H1 (cell line): Measurements from ENCODE around the gene PFDN6. TPM values are rescaled to one million over a fixed set of nuclear protein-coding genes. Genes with fewer than 3 reads are reported as not detected.
A peak's percentile ranks its signal among the peaks of the same experiment; 100 is the strongest.

ENCODE experiments used
- CTCF ChIA-PET: fragments of 300-600 bp; sonication (Branson Sonifier 250); formaldehyde crosslinking; loops from one replicate; lab custom pipeline; 2021; ENCODE audit not compliant: partially characterized antibody; lab: Charles Lee
- POLR2A ChIA-PET: fragments of 300-600 bp; sonication (Branson Sonifier 250); formaldehyde crosslinking; loops from one replicate; lab custom pipeline; 2021; ENCODE audit warnings: inconsistent platforms; ENCODE audit not compliant: partially characterized antibody; lab: Charles Lee
- DNase-seq, 2 experiments: peaks; one replicate each; pipeline versions ENCODE4 v3.0.0 to v3.0.0-alpha.2; 2010 to 2022; ENCODE audit warnings: low spot score in 2 of 2, low read depth in 1 of 2, mixed read lengths in 1 of 2
- FAIRE-seq: peaks from 2 replicates; lab custom pipeline; 2011; peaks lifted over from hg19 to GRCh38; lab: Jason Lieb, UNC
- H2AFZ ChIP-seq: 2 replicates; pipeline ENCODE4 v1.8.1; 2012; ENCODE audit warnings: low read length, inconsistent platforms
- H2AK5ac ChIP-seq: 2 replicates; pipeline ENCODE4 v1.6.1; 2013; ENCODE audit warnings: low read depth, low read length
- H2BK120ac ChIP-seq: replicated peaks from 2 replicates; pipeline ENCODE3; 2013; ENCODE audit warnings: low read depth, low read length, inconsistent platforms
- H2BK12ac ChIP-seq: 2 replicates; pipeline ENCODE4 v1.6.1; 2013; ENCODE audit warnings: low read depth, low read length
- H2BK15ac ChIP-seq: 2 replicates; pipeline ENCODE4 v1.6.1; 2013; ENCODE audit warnings: low read length
- H2BK20ac ChIP-seq: 2 replicates; pipeline ENCODE4 v1.6.1; 2013; ENCODE audit warnings: low read length
- H2BK5ac ChIP-seq: 2 replicates; pipeline ENCODE4 v1.6.1; 2013; ENCODE audit warnings: low read depth, low read length
- H3K14ac ChIP-seq: 2 replicates; pipeline ENCODE4 v1.6.1; 2013; ENCODE audit warnings: inconsistent platforms; ENCODE audit not compliant: insufficient read length
- H3K18ac ChIP-seq: 2 replicates; pipeline ENCODE4 v1.6.1; 2013; ENCODE audit warnings: low read length; ENCODE audit errors: extremely low read depth
- H3K23ac ChIP-seq: 2 replicates; pipeline ENCODE4 v1.6.1; 2013; ENCODE audit warnings: inconsistent platforms; ENCODE audit not compliant: insufficient read length
- H3K23me2 ChIP-seq: 2 replicates; pipeline ENCODE4 v1.6.1; 2013; ENCODE audit warnings: low read depth, low read length
- H3K27ac ChIP-seq: 2 replicates; pipeline ENCODE4 v1.6.1; 2011; ENCODE audit warnings: low read depth, low read length, inconsistent platforms
- H3K27me3 ChIP-seq, 4 experiments: replicated peaks in 1 of 4; 1 replicate in 1 of 4; 2 replicates in 3 of 4; pipeline versions ENCODE4 v1.6.1 to v1.8.1; 2011 to 2013; ENCODE audit warnings: low read length in 3 of 4, mild to moderate bottlenecking in 3 of 4, inconsistent platforms in 2 of 4, mixed read lengths in 2 of 4, moderate library complexity in 1 of 4; ENCODE audit not compliant: control insufficient read depth in 3 of 4, insufficient read depth in 3 of 4; ENCODE audit errors: extremely low read depth in 1 of 4
- H3K36me3 ChIP-seq, 4 experiments: 2 replicates each; pipeline versions ENCODE4 v1.6.1 to v1.8.1; 2011 to 2013; ENCODE audit warnings: mild to moderate bottlenecking in 4 of 4, low read length in 3 of 4, moderate library complexity in 2 of 4, control low read depth in 1 of 4, inconsistent platforms in 1 of 4; ENCODE audit not compliant: insufficient read depth in 4 of 4, control insufficient read depth in 2 of 4
- H3K4ac ChIP-seq: replicated peaks from 2 replicates; pipeline ENCODE3; 2013; ENCODE audit warnings: low read length, low read depth, mixed read lengths, inconsistent platforms; ENCODE audit not compliant: insufficient read length
- H3K4me1 ChIP-seq, 4 experiments: replicated peaks in 1 of 4; 1 replicate in 1 of 4; 2 replicates in 3 of 4; pipeline versions ENCODE4 v1.6.1 to v1.8.1; 2011 to 2013; ENCODE audit warnings: low read length in 3 of 4, inconsistent platforms in 2 of 4, mixed read lengths in 1 of 4; ENCODE audit not compliant: insufficient read depth in 4 of 4, control insufficient read depth in 3 of 4
- H3K4me2 ChIP-seq, 2 experiments: 2 replicates each; pipeline versions ENCODE4 v1.6.1 to v1.8.1; 2011 to 2013; ENCODE audit warnings: low read depth in 2 of 2, low read length in 2 of 2, control low read depth in 1 of 2, inconsistent platforms in 1 of 2, mild to moderate bottlenecking in 1 of 2; ENCODE audit not compliant: insufficient read depth in 1 of 2
- H3K4me3 ChIP-seq, 4 experiments: fragments of 200-600, 300-600 bp in 1 of 4; sonication (generic), shearing (Covaris generic), sonication (Bioruptor Twin) in 1 of 4; 2 replicates each; pipeline versions ENCODE4 v1.5.1 to v1.8.1; 2011 to 2016; ENCODE audit warnings: low read length in 4 of 4, low read depth in 3 of 4, control low read depth in 2 of 4, inconsistent platforms in 2 of 4, mild to moderate bottlenecking in 2 of 4, mixed read lengths in 1 of 4, moderate library complexity in 1 of 4; ENCODE audit not compliant: insufficient read depth in 2 of 4; ENCODE audit errors: extremely low read depth in 1 of 4
- H3K56ac ChIP-seq: replicated peaks from 2 replicates; pipeline ENCODE3; 2013; ENCODE audit warnings: low read depth, mild to moderate bottlenecking, mixed read lengths, low read length, inconsistent platforms; ENCODE audit not compliant: insufficient read length
- H3K79me1 ChIP-seq: 2 replicates; pipeline ENCODE4 v1.6.1; 2013; ENCODE audit warnings: low read depth, low read length, control low read depth
- H3K79me2 ChIP-seq, 2 experiments: 2 replicates each; pipeline versions ENCODE4 v1.6.1 to v1.8.1; 2012 to 2013; ENCODE audit warnings: low read length in 2 of 2, mild to moderate bottlenecking in 2 of 2, inconsistent platforms in 1 of 2; ENCODE audit not compliant: insufficient read depth in 2 of 2, control insufficient read depth in 1 of 2
- H3K9ac ChIP-seq, 4 experiments: replicated peaks in 1 of 4; 1 replicate in 1 of 4; 2 replicates in 3 of 4; pipeline versions ENCODE4 v1.6.1 to v1.8.1; 2011 to 2013; ENCODE audit warnings: low read depth in 3 of 4, low read length in 3 of 4, control low read depth in 2 of 4, mild to moderate bottlenecking in 2 of 4, moderate library complexity in 2 of 4, inconsistent platforms in 1 of 4; ENCODE audit errors: extremely low read depth in 1 of 4
- H3K9me3 ChIP-seq, 2 experiments: 2 replicates each; pipeline versions ENCODE4 v1.6.1 to v1.8.1; 2012 to 2013; ENCODE audit warnings: mild to moderate bottlenecking in 2 of 2, moderate library complexity in 2 of 2, control low read depth in 1 of 2, inconsistent platforms in 1 of 2, low read depth in 1 of 2, low read length in 1 of 2, mixed read lengths in 1 of 2; ENCODE audit not compliant: insufficient read depth in 2 of 2
- H4K20me1 ChIP-seq, 2 experiments: replicated peaks in 1 of 2; 2 replicates each; pipeline versions ENCODE3 to v1.8.1; 2011 to 2013; ENCODE audit warnings: inconsistent platforms in 2 of 2, low read length in 2 of 2, mild to moderate bottlenecking in 1 of 2; ENCODE audit not compliant: insufficient read depth in 2 of 2, control insufficient read depth in 1 of 2
- H4K5ac ChIP-seq: 2 replicates; pipeline ENCODE4 v1.6.1; 2013; ENCODE audit warnings: low read length, low read depth, mixed read lengths, inconsistent platforms; ENCODE audit not compliant: insufficient read length
- H4K8ac ChIP-seq: 2 replicates; pipeline ENCODE4 v1.8.0; 2013; ENCODE audit warnings: mild to moderate bottlenecking, moderate library complexity, low read length, inconsistent platforms; ENCODE audit not compliant: insufficient read depth; ENCODE audit errors: extremely low read depth
- H4K91ac ChIP-seq: replicated peaks from 2 replicates; pipeline ENCODE3; 2013; ENCODE audit warnings: low read length, mixed read lengths, inconsistent platforms; ENCODE audit not compliant: insufficient read length
- ASH2L ChIP-seq: fragments of 200-600, 300-600 bp; sonication (generic); IDR thresholded peaks from one replicate; pipeline ENCODE4 v1.7.1; 2017; ENCODE audit warnings: low read length
- BCL11A ChIP-seq, 2 experiments: IDR thresholded peaks; one replicate each; pipeline ENCODE4 v1.6.1; 2011; ENCODE audit warnings: low read depth in 2 of 2, low read length in 2 of 2, mild to moderate bottlenecking in 2 of 2
- CHD2 ChIP-seq: IDR thresholded peaks from 2 replicates; pipeline ENCODE4 v1.6.1; 2012; ENCODE audit warnings: low read length, improper control_type of control experiment
- MAFK ChIP-seq: IDR thresholded peaks from 2 replicates; pipeline ENCODE4 v1.6.1; 2012; ENCODE audit warnings: low read depth, mild to moderate bottlenecking, improper control_type of control experiment, low read length
- NRF1 ChIP-seq: IDR thresholded peaks from 2 replicates; pipeline ENCODE4 v1.6.1; 2011; ENCODE audit warnings: mild to moderate bottlenecking, low read depth, low read length, improper control_type of control experiment
- PHF8 ChIP-seq: fragments of 200-600 bp; sonication (generic); conservative IDR thresholded peaks from 2 replicates; pipeline ENCODE4 v1.7.1; 2012; ENCODE audit warnings: low read depth, mild to moderate bottlenecking, inconsistent platforms, low read length, moderate library complexity
- POLR2AphosphoS5 ChIP-seq: IDR thresholded peaks from 2 replicates; pipeline ENCODE4 v1.6.1; 2011; ENCODE audit warnings: low read depth, low read length
- RAD21 ChIP-seq, 2 experiments: IDR thresholded peaks in 1 of 2; conservative IDR thresholded peaks in 1 of 2; 2 replicates each; pipeline ENCODE4 v1.6.1; 2011; ENCODE audit warnings: low read depth in 2 of 2, low read length in 2 of 2, improper control_type of control experiment in 1 of 2, inconsistent platforms in 1 of 2, mild to moderate bottlenecking in 1 of 2, moderate library complexity in 1 of 2
- SP1 ChIP-seq: IDR thresholded peaks from 2 replicates; pipeline ENCODE4 v1.6.1; 2011; ENCODE audit warnings: low read depth, low read length
- SP2 ChIP-seq: IDR thresholded peaks from 2 replicates; pipeline ENCODE4 v1.6.1; 2012; ENCODE audit warnings: mild to moderate bottlenecking, low read length, inconsistent platforms
- TAF1 ChIP-seq: IDR thresholded peaks from 2 replicates; pipeline ENCODE4 v1.6.1; 2011; ENCODE audit warnings: mild to moderate bottlenecking, low read depth, low read length
- WGBS, 2 experiments: shearing (Covaris generic) in 1 of 2; methylation state at CpG; one replicate each; pipeline versions ENCODE4 v1.1.6 to v1.1.7; 2013 to 2015; ENCODE audit warnings: low lambda C conversion rate in 2 of 2, mixed read lengths in 2 of 2, inconsistent platforms in 1 of 2, low coverage in 1 of 2, missing lambda C conversion rate in 1 of 2; ENCODE audit not compliant: insufficient replicate concordance in 2 of 2, insufficient coverage in 1 of 2, insufficient read length in 1 of 2; ENCODE audit errors: extremely low coverage in 1 of 2, missing lambda C conversion rate in 1 of 2; 5-methylcytosine and 5-hydroxymethylcytosine counted together
- polyA plus RNA-seq, 7 experiments: library from polyadenylated mRNA; depleted of rRNA in 3 of 7; stranded (reverse) in 5 of 7; unstranded in 2 of 7; fragments of >200 nt in 5 of 7; fragments of 200-250 nt in 2 of 7; gene quantifications; 1 replicate in 5 of 7; 2 replicates in 1 of 7; 4 replicates in 1 of 7; pipeline versions ENCODE4 v1.2.1 to v1.2.3, GENCODE V29; 2011 to 2013; ENCODE audit warnings: missing spikeins in 2 of 7, mixed read lengths in 2 of 7
- total RNA-seq: library from RNA; stranded (reverse); fragmentation: NEBNext Ultra II Directional; extraction: Animal tissue kit (Norgen Biotek cat#: 25700); gene quantifications from 2 replicates; pipeline ENCODE4 v1.2.1, GENCODE V29; 2021

Gene PFDN6
- total and polyA plus RNA-seq, 2 of the 8 experiments (the other 6 are each of a cell fraction or from before 2014, with no cell fraction given) = 32.0 to 95.7 TPM

DNA sequence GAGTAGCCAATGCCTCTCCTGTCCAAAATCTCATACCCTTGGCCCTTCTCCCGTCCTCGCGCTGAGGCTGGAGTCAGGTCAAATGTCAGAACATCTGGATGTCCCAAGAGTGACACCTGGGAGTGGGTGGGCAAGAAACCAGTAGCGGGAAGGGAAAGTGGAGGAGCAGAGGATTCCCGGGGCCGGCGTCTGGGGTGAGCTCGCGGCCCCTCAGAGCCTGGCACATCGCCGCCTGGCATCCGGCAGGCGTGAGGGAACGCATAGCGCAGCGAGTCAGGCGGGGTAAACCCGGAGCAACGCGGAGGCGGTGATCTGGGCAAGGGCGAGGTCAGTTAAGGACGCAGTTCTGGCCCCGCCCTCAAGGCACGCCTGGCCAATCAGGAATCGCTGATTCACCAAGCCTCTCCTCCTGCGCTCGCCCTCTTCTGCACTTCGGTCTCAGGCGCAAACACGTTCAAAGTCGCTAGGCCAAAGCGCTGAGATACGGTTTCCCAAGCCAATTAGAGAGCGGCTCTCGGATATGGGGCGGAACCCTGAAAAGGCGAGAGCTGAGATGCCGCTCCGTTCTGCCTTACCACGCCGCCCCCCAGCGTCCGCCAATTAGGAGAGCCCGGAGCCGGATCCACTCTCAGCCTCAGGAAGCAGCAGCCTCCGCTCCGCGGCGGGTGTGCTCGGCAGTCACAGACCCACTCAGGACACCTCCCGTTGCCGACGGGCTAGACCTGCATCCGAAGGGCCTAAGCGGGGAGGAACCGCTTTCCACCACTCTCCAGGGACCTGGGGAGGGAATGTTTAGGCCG, 40.3 kb upstream of the PFDN6 start:
- Histone ChIP-seq H3K18ac (no peak overlapping the region), H2AFZ (0 out of 2 replicates have a peak overlapping the region, but pooled peaks have one; percentile 77), H3K23me2 (peaks cover 9% of the 10 kb centered on the region; the same call in 1 of the 2 replicates), H3K4ac (no peak overlapping the region), H3K27me3 (peaks cover 0 to 21% (median 11%) of the 10 kb centered on the region in 4 experiments; a peak in 6 of 7 replicates), H3K9me3 (no peaks in the 10 kb centered on the region), H3K4me2 (peak overlapping the region; percentile 63 to 98), H2BK5ac (peak overlapping the region; percentile 5; the same call in 1 of the 2 replicates), H3K14ac (no peak overlapping the region), H3K27ac (peak overlapping the region; percentile 44; the same call in 1 of the 2 replicates), H4K20me1 (no peaks in the 10 kb centered on the region), H3K56ac (no peak overlapping the region), H2BK20ac (no peak overlapping the region), H3K4me3 (peak overlapping the region; percentile 33 to 73 (median 70)), H3K36me3 (peaks cover 0 to 2% (median 0%) of the 10 kb centered on the region in 4 experiments; a peak in 1 of 8 replicates), H2BK12ac (no peak overlapping the region), H3K4me1 (peaks cover 0 to 10% (median 7%) of the 10 kb centered on the region in 4 experiments; a peak in 4 of 7 replicates), H3K23ac (no peak overlapping the region), H2AK5ac (no peak overlapping the region), H3K9ac (peak overlapping the region; percentile 40 to 72 (median 57)), H4K91ac (no peak overlapping the region), H3K79me2 (no peaks in the 10 kb centered on the region), H3K79me1 (no peaks in the 10 kb centered on the region), H2BK120ac (no peak overlapping the region), H2BK15ac (no peak overlapping the region), H4K8ac (no peak overlapping the region), H4K5ac (no peak overlapping the region)
- 2% methylated on average over 57 of the region's 58 CpGs; no CpG with 5 or more reads in 1 of the 2 experiments for WGBS, 2 experiments
- ChIA-PET CTCF (interaction anchor here (1.0 to 7.9 kb wide), 35 partner anchors 11 to 316 kb away, joined by 3 to 107 read pairs (median 5); partner anchors contain the start of genes B3GALT4, HSD17B8, RING1 and RPS18), POLR2A (interaction anchor here (0.7 to 3.0 kb wide), 22 partner anchors 10 to 281 kb away, joined by 3 to 26 read pairs (median 4); partner anchors contain the start of genes B3GALT4, PFDN6, RING1 and RPS18)
- FAIRE-seq = peak; percentile 85
- DNase-seq = peak; percentile 95 to 97
- TF ChIP-seq POLR2AphosphoS5 = peak; percentile 46; the same call in 1 of the 2 replicates
- TF ChIP-seq PHF8 = peak; percentile 50
- peak; percentile 7; the same call in 1 of the 2 replicates for TF ChIP-seq MAFK
- 0 out of 2 replicates have a peak, but pooled peaks have one; percentile 9 for TF ChIP-seq NRF1
- TF ChIP-seq CHD2 = peak; percentile 64
- TF ChIP-seq TAF1 = peak; percentile 36; the same call in 1 of the 2 replicates
- peak; percentile 40 for TF ChIP-seq ASH2L
- no peak for TF ChIP-seq BCL11A (IDR thresholded peaks at IDR 0.05; ENCODE audit: low read depth in 2 of 2, low read length in 2 of 2)
- peak; percentile 19; the same call in 1 of the 2 replicates for TF ChIP-seq SP2
- peak; percentile 6 to 22; a peak in 1 of 4 replicates for TF ChIP-seq RAD21 (IDR thresholded peaks at IDR 0.05 in 1 of 2, conservative IDR thresholded peaks at IDR 0.05 in 1 of 2; ENCODE audit: low read depth in 2 of 2, low read length in 2 of 2)
- TF ChIP-seq SP1 = peak; percentile 70; the same call in 1 of the 2 replicates
